ENCODE results near the gene LRP5. TPM values are rescaled to one million over a fixed set of nuclear protein-coding genes. Genes with fewer than 3 reads are reported as not detected.

LRP5 gene
- total and polyA plus RNA-seq, 9 of the 15 experiments (the other 6 are each of a cell fraction or from before 2014, with no cell fraction given), result 0.48 to 44.2 (median 13.5) TPM

DNA sequence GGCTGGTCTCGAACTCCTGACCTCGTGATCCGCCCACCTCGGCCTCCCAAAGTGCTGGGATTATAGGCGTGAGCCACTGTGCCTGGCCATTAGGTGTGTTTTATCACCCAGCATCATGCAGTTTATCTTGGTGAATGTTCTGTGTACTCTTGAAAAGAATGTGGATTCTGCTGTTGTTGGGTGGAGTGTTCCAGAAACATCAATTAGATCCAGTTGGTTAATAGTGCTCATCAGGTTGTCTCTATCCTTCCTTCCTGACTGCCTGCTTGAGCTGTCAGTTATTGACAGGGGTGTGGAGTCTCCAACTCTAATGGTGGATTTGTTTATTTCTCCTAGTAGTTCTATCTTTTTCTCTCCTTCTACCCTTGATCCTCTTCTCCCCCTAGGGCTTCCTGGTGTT is 118.0 kb downstream of the LRP5 start:
- BruUV-seq (replicated peaks), result no TSS peak
- no peak overlapping the region for H3K4me3 ChIP-seq
- no peak overlapping the region for H3K4me2 ChIP-seq (ENCODE audit: insufficient read depth, low read length)
- H4K20me1 ChIP-seq (replicated peaks; ENCODE audit: control insufficient read depth, insufficient read depth, low read length), result no peaks in the 10 kb centered on the region
- no peak for ATAC-seq
- in situ Hi-C loops (cut with MboI) (no loop called here), intact Hi-C loops (cut with micrococcal nuclease) (no loop called here)
- no peaks in the 10 kb centered on the region; the same call in 1 of the 2 replicates for H3K9me3 ChIP-seq (replicated peaks; ENCODE audit: control insufficient read depth, insufficient read depth, low read depth, low read length)
- no peak for DNase-seq (ENCODE audit: extremely low read depth in 1 of 4, low spot score in 3 of 4)
- no peak overlapping the region for H3K9ac ChIP-seq (ENCODE audit: insufficient read depth in 1 of 2, low read depth in 2 of 2, low read length in 2 of 2)
- FAIRE-seq, result no peak
- H2AFZ ChIP-seq (ENCODE audit: low read depth, low read length), result no peak overlapping the region
- no peaks in the 10 kb centered on the region for H3K79me2 ChIP-seq (ENCODE audit: control insufficient read depth, insufficient read depth, low read length)
- peaks cover 0 to 11% of the 10 kb centered on the region in 2 experiments; a peak in 1 of 5 replicates for H3K4me1 ChIP-seq (replicated peaks in 1 of 2; ENCODE audit: control insufficient read depth in 2 of 2, insufficient read depth in 2 of 2, low read length in 2 of 2)
- peaks cover 65% of the 10 kb centered on the region; the same call in 2 of the 3 replicates for H3K36me3 ChIP-seq (ENCODE audit: control insufficient read depth, insufficient read depth, low read length)
- H3K27me3 ChIP-seq (ENCODE audit: control insufficient read depth in 2 of 2, insufficient read depth in 2 of 2, low read length in 2 of 2), result no peaks in the 10 kb centered on the region
- H3K9me1 ChIP-seq (ENCODE audit: control insufficient read depth, insufficient read depth, low read length), result no peaks in the 10 kb centered on the region
- no peak for TF ChIP-seq HCFC1 (IDR thresholded peaks at IDR 0.05; ENCODE audit: low read depth, low read length)
- TF ChIP-seq ZNF436 (CRISPR knock-in tag; IDR thresholded peaks at IDR 0.05), result no peak
- TF ChIP-seq NONO (IDR thresholded peaks at IDR 0.05; ENCODE audit: low read depth in 2 of 2, low read length in 1 of 2), result no peak
- TF ChIP-seq, protein P1, sequence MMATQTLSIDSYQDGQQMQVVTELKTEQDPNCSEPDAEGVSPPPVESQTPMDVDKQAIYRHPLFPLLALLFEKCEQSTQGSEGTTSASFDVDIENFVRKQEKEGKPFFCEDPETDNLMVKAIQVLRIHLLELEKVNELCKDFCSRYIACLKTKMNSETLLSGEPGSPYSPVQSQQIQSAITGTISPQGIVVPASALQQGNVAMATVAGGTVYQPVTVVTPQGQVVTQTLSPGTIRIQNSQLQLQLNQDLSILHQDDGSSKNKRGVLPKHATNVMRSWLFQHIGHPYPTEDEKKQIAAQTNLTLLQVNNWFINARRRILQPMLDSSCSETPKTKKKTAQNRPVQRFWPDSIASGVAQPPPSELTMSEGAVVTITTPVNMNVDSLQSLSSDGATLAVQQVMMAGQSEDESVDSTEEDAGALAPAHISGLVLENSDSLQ (IDR thresholded peaks at IDR 0.05), result 0 out of 2 replicates have a peak, but pooled peaks have one; percentile 6
- no peak for TF ChIP-seq HMG20A (CRISPR knock-in tag; conservative IDR thresholded peaks at IDR 0.05)
- TF ChIP-seq PML (IDR thresholded peaks at IDR 0.05; ENCODE audit: low read length), result no peak
- 91% methylated on average over 4 of the region's 5 CpGs for WGBS (ENCODE audit: insufficient coverage, low coverage, missing lambda C conversion rate)
- CTCF ChIA-PET (ENCODE audit: low intra/inter-chr PET ratio), result no interaction called here
- no peak overlapping the region for H3K27ac ChIP-seq (ENCODE audit: extremely low read depth, low read depth, low read length)
- POLR2A ChIA-PET, result interaction anchor here (0.9 kb wide), 1 partner anchor 9 kb away, joined by 3 read pairs; no protein-coding TSS in a partner anchor

Measured in K562 (cell line).